Measurements from ENCODE around the gene TAS1R1. TPM values are rescaled to one million over a fixed set of nuclear protein-coding genes. Genes with fewer than 3 reads are reported as not detected.

The TAS1R1 gene
- total and polyA plus RNA-seq, 10 of the 15 experiments (the other 5 are each of a cell fraction or from before 2014, with no cell fraction given): 0.03 to 0.06 (median 0.04) TPM; not detected in 7

DNA sequence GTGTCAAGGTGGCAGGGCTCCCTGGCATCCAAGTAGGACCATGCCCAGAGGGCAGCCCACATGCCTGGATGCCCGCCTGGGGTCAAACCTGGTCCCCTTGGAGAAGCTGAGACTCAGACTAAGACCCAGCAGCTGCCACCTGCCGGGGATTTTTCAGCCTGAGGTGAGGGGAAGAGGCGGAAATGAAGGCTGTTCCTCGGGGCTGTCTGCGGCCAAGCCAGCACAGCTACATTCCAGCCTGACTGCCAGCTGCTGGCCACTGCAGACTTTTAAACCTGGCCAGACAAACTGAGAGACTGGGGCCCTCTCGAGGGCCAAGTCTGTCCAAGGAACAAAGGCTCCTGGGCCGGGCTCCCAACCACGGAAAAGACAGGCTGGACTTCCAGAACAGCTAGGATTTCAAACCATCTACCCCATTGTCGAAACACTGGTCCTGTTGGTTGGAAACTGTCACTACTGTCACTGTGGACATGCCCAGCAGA is 41.7 kb upstream of the TAS1R1 start:
- ChIA-PET POLR2A (interaction anchor here (1.0 kb wide), 1 partner anchor 106 kb away, joined by 3 read pairs; no protein-coding TSS in a partner anchor), CTCF (interaction anchor here (1.0 to 3.5 kb wide), 8 partner anchors 9 to 308 kb away, joined by 3 to 25 read pairs (median 4); partner anchors contain the start of gene PLEKHG5)
- no peak for FAIRE-seq

DNA sequence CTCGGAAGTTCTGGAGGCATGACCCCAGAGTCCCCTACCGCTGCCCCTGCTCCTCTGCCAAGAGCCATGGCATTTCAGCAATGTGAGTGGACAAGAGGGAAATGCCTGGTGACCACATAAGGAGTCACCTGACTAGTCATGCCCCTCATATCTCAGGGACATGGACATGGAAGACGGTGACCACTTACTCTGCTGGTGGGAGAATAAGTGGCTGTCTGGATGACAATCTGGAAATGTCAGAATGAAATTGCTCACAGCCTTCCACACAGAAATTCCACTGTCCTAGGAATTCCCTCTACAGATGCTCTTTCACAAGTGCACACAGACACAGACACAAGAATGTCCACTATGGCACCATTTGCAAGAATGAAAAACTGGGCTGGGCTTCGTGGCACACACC is 39.3 kb upstream of the TAS1R1 start:
- Histone ChIP-seq H3K27me3 (replicated peaks in 1 of 2; ENCODE audit: control insufficient read depth in 2 of 2, insufficient read depth in 2 of 2, low read length in 1 of 2) (no peaks in the 10 kb centered on the region), H3K4me1 (ENCODE audit: control insufficient read depth, insufficient read depth, low read length) (no peaks in the 10 kb centered on the region), H3K9ac (ENCODE audit: control insufficient read depth, insufficient read depth, low read length) (no peak overlapping the region), H3K4me2 (ENCODE audit: control insufficient read depth, insufficient read depth) (no peak overlapping the region), H3K4me3 (no peak overlapping the region), H3K36me3 (ENCODE audit: control insufficient read depth in 2 of 2, insufficient read depth in 2 of 2, low read length in 1 of 2) (no peaks in the 10 kb centered on the region), H3K27ac (ENCODE audit: control insufficient read depth, insufficient read depth) (no peak overlapping the region), H3K79me2 (ENCODE audit: control insufficient read depth, insufficient read depth, low read length) (no peaks in the 10 kb centered on the region), H2AFZ (ENCODE audit: control insufficient read depth, low read depth, low read length) (no peak overlapping the region), H3K9me3 (replicated peaks; ENCODE audit: control insufficient read depth, insufficient read depth, low read length) (no peaks in the 10 kb centered on the region), H4K20me1 (ENCODE audit: control insufficient read depth, insufficient read depth) (no peaks in the 10 kb centered on the region)
- WGBS (ENCODE audit: insufficient coverage, insufficient replicate concordance, low lambda C conversion rate, missing lambda C conversion rate): 37% methylated on average over 4 of the region's 4 CpGs
- intact Hi-C loops (cut with micrococcal nuclease; ENCODE audit: unreplicated experiment) (no loop called here), in situ Hi-C loops (cut with MboI) (no loop called here)
- ATAC-seq (no peak), DNase-seq (ENCODE audit: low read depth, low spot score) (no peak), FAIRE-seq (no peak)
- SMC1A ChIA-PET (ENCODE audit: uncharacterized antibody, unreplicated experiment): no interaction called here
- RAD21 ChIA-PET (ENCODE audit: unreplicated experiment): no interaction called here
- no peak for TF ChIP-seq SMARCA5 (IDR thresholded peaks at IDR 0.05)
- CTCF ChIA-PET: no interaction called here
- POLR2A ChIA-PET: no interaction called here
- BruUV-seq (replicated peaks): no TSS peak

More for the DNA sequence above, 41.7 kb upstream of the TAS1R1 start:
- SMC1A ChIA-PET (ENCODE audit: uncharacterized antibody, unreplicated experiment): interaction anchor here (0.9 to 1.5 kb wide), 3 partner anchors 11 to 23 kb away, joined by 3 read pairs; partner anchors contain the start of gene PLEKHG5
- ATAC-seq (peak; percentile 90), DNase-seq (ENCODE audit: low read depth, low spot score) (no peak)
- H3K9ac ChIP-seq (ENCODE audit: control insufficient read depth, insufficient read depth, low read length): no peak overlapping the region
- H3K4me3 ChIP-seq: no peak overlapping the region
- RAD21 ChIA-PET (ENCODE audit: unreplicated experiment): interaction anchor here (1.1 to 1.4 kb wide), 3 partner anchors 11 to 42 kb away, joined by 3 to 6 read pairs (median 3); partner anchors contain the start of gene TAS1R1
- no peaks in the 10 kb centered on the region for H3K9me3 ChIP-seq (replicated peaks; ENCODE audit: control insufficient read depth, insufficient read depth, low read length)
- no peaks in the 10 kb centered on the region for H3K79me2 ChIP-seq (ENCODE audit: control insufficient read depth, insufficient read depth, low read length)
- H3K4me1 ChIP-seq (ENCODE audit: control insufficient read depth, insufficient read depth, low read length): no peaks in the 10 kb centered on the region
- WGBS (ENCODE audit: insufficient coverage, insufficient replicate concordance, low lambda C conversion rate, missing lambda C conversion rate): 30% methylated on average over 9 of the region's 9 CpGs
- H3K27ac ChIP-seq (ENCODE audit: control insufficient read depth, insufficient read depth): no peak overlapping the region
- no peaks in the 10 kb centered on the region; a peak in 1 of 4 replicates for H3K27me3 ChIP-seq (replicated peaks in 1 of 2; ENCODE audit: control insufficient read depth in 2 of 2, insufficient read depth in 2 of 2, low read length in 1 of 2)
- BruUV-seq (replicated peaks): no TSS peak
- no peak overlapping the region for H2AFZ ChIP-seq (ENCODE audit: control insufficient read depth, low read depth, low read length)
- no peaks in the 10 kb centered on the region for H3K36me3 ChIP-seq (ENCODE audit: control insufficient read depth in 2 of 2, insufficient read depth in 2 of 2, low read length in 1 of 2)
- no peak overlapping the region for H3K4me2 ChIP-seq (ENCODE audit: control insufficient read depth, insufficient read depth)
- in situ Hi-C loops (cut with MboI) (no loop called here), intact Hi-C loops (cut with micrococcal nuclease; ENCODE audit: unreplicated experiment) (no loop called here)
- TF ChIP-seq, protein P1, sequence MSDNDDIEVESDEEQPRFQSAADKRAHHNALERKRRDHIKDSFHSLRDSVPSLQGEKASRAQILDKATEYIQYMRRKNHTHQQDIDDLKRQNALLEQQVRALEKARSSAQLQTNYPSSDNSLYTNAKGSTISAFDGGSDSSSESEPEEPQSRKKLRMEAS (IDR thresholded peaks at IDR 0.05; ENCODE audit: low read depth, low read length): no peak
- TF ChIP-seq IKZF1 (conservative IDR thresholded peaks at IDR 0.05): peak; percentile 29; the same call in 1 of the 2 replicates
- no peaks in the 10 kb centered on the region for H4K20me1 ChIP-seq (ENCODE audit: control insufficient read depth, insufficient read depth)

All from GM12878 (cell line).